GM13976 (cell line): Measurements from ENCODE around the gene GFM1.
"Not testable (repeated sequence)": the region's sequence is repeated elsewhere in the genome, so short reads cannot be mapped to it uniquely, and the experiment has no call there.

Experiments used
- DNase-seq: peaks from one replicate; pipeline ENCODE4 v3.0.0; 2012; ENCODE audit warnings: low spot score
- in situ Hi-C: fragments of 300-500 bp; cut with MboI; formaldehyde crosslinking; loops from one replicate; pipeline ENCODE4 v1.12.0; 2022; ENCODE audit warnings: low sequenced_read_pairs, mixed read lengths, inconsistent platforms; ENCODE audit not compliant: unreplicated experiment
- TF ChIP-seq, protein P1 (sequence below): IDR thresholded peaks from 2 replicates; pipeline ENCODE4 v1.5.1; 2012; ENCODE audit warnings: borderline replicate concordance, mild to moderate bottlenecking; ENCODE audit not compliant: insufficient read depth; ENCODE audit errors: extremely low read depth, missing control alignments, control extremely low read depth

Gene GFM1

DNA sequence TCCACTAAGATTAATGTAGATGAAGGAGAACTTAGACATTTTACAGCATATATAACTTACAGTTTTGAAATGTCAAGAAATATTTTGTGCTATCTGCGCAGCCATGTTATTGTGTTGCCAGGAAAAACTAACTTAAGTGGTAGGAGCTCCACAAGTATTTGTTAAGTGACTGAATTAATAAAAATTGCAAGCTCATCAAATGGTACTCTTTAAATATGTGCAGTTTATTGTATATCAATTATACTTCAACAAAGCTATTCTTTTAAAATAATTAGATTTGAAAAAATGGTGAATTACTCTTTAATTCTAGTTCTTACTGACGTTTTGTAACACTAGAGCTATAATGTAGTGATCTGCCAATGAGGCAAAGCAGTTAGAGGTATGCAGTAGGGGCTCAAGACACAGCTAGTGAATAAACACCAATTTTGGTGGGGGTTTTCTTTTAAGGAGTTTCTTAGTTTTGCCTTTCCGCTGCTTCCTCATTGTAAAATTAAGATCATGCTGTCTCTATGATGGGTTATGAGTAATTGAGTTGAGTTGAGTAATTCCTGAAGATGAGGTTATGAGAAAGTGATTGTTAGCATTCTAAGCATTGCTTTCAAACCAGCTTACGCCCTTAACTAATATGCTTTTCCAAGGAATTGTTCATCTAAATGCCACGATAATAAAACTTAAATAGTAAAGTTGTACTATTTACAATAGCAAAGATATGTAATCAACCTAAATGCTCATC lies 39.1 kb downstream of the GFM1 start:
- in situ Hi-C loops, result no loop called here
- TF ChIP-seq, protein P1, sequence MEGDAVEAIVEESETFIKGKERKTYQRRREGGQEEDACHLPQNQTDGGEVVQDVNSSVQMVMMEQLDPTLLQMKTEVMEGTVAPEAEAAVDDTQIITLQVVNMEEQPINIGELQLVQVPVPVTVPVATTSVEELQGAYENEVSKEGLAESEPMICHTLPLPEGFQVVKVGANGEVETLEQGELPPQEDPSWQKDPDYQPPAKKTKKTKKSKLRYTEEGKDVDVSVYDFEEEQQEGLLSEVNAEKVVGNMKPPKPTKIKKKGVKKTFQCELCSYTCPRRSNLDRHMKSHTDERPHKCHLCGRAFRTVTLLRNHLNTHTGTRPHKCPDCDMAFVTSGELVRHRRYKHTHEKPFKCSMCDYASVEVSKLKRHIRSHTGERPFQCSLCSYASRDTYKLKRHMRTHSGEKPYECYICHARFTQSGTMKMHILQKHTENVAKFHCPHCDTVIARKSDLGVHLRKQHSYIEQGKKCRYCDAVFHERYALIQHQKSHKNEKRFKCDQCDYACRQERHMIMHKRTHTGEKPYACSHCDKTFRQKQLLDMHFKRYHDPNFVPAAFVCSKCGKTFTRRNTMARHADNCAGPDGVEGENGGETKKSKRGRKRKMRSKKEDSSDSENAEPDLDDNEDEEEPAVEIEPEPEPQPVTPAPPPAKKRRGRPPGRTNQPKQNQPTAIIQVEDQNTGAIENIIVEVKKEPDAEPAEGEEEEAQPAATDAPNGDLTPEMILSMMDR, result no peak
- no peak for DNase-seq

DNA sequence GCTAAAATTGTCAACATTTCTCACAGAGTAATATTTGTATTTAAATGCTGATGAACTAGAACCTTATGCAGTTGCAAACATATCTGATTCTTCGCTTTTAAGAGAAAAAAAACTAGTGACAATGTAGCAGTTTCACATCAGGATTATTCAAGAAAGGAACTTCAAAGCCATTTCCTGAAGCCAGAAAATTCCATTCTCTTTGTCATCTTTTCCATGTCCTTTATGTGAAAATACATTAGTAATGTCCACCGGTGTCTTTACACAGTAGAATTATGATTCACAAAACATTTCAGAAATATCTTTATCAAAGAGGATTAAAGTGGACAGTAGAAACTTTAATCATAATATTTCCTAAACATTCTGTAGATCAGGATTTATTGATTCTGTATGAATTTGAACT lies 40.8 kb downstream of the GFM1 start:
- in situ Hi-C loops, result no loop called here
- DNase-seq, result no peak
- TF ChIP-seq, protein P1, result no peak

DNA sequence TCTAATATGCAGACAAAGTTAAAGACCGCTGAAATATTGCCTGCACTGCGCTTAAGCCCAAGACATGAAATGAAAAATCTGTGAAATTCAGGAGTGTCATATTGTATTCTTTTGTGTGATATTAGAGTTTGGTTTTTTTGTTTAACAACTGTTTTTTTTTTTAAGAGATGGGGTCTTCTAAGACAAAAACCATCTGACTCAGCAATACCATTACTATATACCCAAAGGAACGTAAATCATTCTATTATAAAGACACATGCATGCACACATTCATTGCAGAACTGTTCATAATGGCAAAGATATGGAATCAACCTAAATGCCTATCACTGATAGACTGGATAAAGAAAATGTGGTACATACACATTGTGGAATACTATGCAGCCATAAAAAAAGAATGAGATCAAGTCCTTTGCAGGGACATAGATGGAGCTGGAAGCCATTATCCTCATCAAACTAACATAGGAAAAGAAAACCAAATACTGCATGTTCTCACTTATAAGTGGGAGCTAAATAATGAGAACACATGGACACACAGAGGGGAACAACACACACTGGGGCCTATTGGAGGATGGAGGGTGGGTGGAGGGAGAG lies 49.6 kb downstream of the GFM1 start:
- in situ Hi-C loops, DNase-seq: not testable (repeated sequence)

DNA sequence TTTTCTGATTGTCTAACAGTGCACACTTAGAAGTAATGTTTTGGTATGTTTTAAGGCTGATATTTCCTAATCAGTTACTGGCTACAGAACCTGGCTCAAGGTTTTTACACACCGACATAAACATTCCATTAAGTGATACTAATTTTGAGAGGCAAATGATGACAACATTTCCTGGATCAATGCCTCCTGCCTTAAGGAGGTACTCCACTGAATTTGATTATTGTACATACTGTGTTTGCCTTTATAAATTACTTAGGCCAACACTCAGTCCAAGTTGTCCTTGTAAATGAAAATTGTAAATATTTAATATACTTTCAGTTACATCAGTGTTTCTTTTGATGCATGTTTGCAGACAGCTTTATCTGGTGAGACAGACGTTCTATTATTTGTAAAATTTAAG lies 52.3 kb downstream of the GFM1 start:
- in situ Hi-C loops, result no loop called here
- TF ChIP-seq, protein P1, result no peak
- DNase-seq, result no peak

DNA sequence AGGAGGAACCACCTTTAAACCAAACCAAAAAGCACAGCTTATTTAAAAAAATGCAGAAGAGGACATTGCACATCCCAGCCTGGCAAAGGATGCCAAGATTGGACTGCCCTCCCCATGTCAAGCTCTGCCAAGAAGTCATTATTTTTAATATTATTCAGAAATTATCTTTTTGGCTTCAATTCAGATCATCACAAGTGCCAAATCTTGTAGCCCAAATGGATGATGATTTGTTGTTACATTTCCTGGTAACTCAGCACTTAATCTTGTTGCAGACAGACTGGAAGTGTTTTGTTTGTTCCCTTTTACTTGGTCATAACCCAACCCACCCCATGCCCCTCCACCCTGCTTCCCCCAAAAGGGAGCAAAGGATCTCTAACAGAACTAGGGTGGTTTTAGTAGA lies 56.2 kb downstream of the GFM1 start:
- in situ Hi-C loops, result no loop called here
- DNase-seq, result no peak
- TF ChIP-seq, protein P1, result no peak

DNA sequence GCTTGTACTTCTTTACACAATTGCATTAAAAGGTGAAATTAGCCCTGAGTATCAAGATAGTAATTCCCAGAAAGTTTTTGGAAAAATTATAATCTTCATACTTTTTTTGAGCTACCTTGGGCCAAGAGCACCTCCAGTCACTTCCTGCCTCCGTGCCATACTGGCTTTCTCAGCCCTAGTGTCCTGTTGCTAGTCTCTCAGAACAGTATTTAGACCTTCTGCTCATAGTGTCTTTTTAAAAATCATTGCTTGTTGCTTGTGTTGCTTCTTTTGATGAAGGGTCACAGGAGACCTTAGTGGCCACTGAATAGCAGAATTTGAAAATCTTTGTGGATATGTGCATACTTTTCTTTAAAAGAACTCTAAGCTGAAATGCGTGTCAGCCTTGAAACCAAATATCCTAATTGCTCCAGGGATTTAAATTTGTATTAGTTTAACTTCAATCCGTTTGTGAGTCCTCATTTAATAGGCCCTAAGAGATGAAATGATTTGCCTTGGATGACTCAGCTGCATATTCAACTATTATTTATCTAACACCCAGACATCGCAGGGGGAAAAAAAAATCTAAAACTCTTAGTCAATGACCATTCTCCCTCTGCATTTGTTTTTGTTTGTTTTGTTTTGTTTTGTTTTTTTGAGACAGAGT lies 57.2 kb downstream of the GFM1 start:
- in situ Hi-C loops, result no loop called here
- TF ChIP-seq, protein P1, result no peak
- DNase-seq, result no peak
